HUES48 (cell line): ENCODE results near the gene SSTR3.

Experiments used
- H3K27ac ChIP-seq: one replicate; pipeline ENCODE4 v1.7.0; 2013; ENCODE audit warnings: low read depth, low read length, inconsistent platforms
- H3K27me3 ChIP-seq: 2 replicates; pipeline ENCODE4 v1.6.1; 2013; ENCODE audit warnings: mild to moderate bottlenecking, low read length; ENCODE audit not compliant: control insufficient read depth, insufficient read depth
- H3K36me3 ChIP-seq: 2 replicates; pipeline ENCODE4 v1.6.1; 2013; ENCODE audit warnings: low read length; ENCODE audit not compliant: control insufficient read depth, insufficient read depth
- H3K4me1 ChIP-seq: 2 replicates; pipeline ENCODE4 v1.6.1; 2013; ENCODE audit warnings: mild to moderate bottlenecking, low read length; ENCODE audit not compliant: control insufficient read depth, insufficient read depth
- H3K4me3 ChIP-seq: 2 replicates; pipeline ENCODE4 v1.5.1; 2013; ENCODE audit warnings: mild to moderate bottlenecking, low read depth, low read length
- H3K9ac ChIP-seq: 2 replicates; pipeline ENCODE4 v1.6.1; 2013; ENCODE audit warnings: mild to moderate bottlenecking, low read depth, low read length, moderate library complexity
- H3K9me3 ChIP-seq: 2 replicates; pipeline ENCODE4 v1.6.1; 2013; ENCODE audit warnings: low read length; ENCODE audit not compliant: control insufficient read depth, insufficient read depth

SSTR3 gene

GRCh38 chr22:37167176-37167980, 44.9 kb downstream of the SSTR3 start:
- Histone ChIP-seq H3K9ac (no peak overlapping the region), H3K4me1 (no peaks in the 10 kb centered on the region), H3K4me3 (no peak overlapping the region), H3K27me3 (no peaks in the 10 kb centered on the region; the same call in 1 of the 2 replicates), H3K9me3 (no peaks in the 10 kb centered on the region), H3K36me3 (no peaks in the 10 kb centered on the region), H3K27ac (no peak overlapping the region)

DNA sequence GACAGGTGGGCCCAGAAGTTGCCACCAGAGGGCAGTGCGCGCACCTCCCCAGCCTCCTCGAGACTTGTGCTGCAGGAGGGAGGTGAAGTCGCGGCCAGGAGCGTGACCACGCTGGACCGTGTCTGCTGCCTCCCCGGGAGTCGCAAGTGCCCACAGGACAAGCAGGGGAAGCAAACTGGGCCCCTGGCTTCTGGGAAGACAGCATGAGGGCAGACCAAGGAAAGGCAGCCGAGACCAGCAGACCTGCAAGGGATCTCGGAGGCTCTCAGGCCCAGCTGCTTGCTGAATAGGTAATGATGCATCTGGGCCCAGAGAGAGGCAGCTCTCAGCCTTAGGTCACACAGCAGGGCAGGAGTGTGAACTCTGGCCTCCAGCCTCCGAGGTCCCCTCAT, 45.6 kb downstream of the SSTR3 start:
- Histone ChIP-seq H3K27ac (no peak overlapping the region), H3K27me3 (no peaks in the 10 kb centered on the region; the same call in 1 of the 2 replicates), H3K4me1 (no peaks in the 10 kb centered on the region), H3K9me3 (no peaks in the 10 kb centered on the region), H3K4me3 (no peak overlapping the region), H3K36me3 (no peaks in the 10 kb centered on the region), H3K9ac (no peak overlapping the region)

GRCh38 chr22:37165940-37166674, 46.2 kb downstream of the SSTR3 start:
- H3K27me3 ChIP-seq: no peaks in the 10 kb centered on the region
- H3K4me1 ChIP-seq: no peaks in the 10 kb centered on the region
- H3K4me3 ChIP-seq: no peak overlapping the region
- peaks cover 3% of the 10 kb centered on the region; the same call in 1 of the 2 replicates for H3K9me3 ChIP-seq
- no peak overlapping the region for H3K9ac ChIP-seq
- H3K36me3 ChIP-seq: no peaks in the 10 kb centered on the region
- no peak overlapping the region for H3K27ac ChIP-seq

GRCh38 chr22:37165066-37165465, 47.2 kb downstream of the SSTR3 start:
- Histone ChIP-seq H3K36me3 (no peaks in the 10 kb centered on the region), H3K4me1 (no peaks in the 10 kb centered on the region), H3K9me3 (peaks cover 3% of the 10 kb centered on the region; the same call in 1 of the 2 replicates), H3K27me3 (no peaks in the 10 kb centered on the region), H3K27ac (no peak overlapping the region), H3K9ac (no peak overlapping the region), H3K4me3 (no peak overlapping the region)

- Histone ChIP-seq H3K27ac (no peak overlapping the region), H3K27me3 (no peaks in the 10 kb centered on the region)
Measured at GRCh38 chr22:37164505-37164887, 47.8 kb downstream of the SSTR3 start.

DNA sequence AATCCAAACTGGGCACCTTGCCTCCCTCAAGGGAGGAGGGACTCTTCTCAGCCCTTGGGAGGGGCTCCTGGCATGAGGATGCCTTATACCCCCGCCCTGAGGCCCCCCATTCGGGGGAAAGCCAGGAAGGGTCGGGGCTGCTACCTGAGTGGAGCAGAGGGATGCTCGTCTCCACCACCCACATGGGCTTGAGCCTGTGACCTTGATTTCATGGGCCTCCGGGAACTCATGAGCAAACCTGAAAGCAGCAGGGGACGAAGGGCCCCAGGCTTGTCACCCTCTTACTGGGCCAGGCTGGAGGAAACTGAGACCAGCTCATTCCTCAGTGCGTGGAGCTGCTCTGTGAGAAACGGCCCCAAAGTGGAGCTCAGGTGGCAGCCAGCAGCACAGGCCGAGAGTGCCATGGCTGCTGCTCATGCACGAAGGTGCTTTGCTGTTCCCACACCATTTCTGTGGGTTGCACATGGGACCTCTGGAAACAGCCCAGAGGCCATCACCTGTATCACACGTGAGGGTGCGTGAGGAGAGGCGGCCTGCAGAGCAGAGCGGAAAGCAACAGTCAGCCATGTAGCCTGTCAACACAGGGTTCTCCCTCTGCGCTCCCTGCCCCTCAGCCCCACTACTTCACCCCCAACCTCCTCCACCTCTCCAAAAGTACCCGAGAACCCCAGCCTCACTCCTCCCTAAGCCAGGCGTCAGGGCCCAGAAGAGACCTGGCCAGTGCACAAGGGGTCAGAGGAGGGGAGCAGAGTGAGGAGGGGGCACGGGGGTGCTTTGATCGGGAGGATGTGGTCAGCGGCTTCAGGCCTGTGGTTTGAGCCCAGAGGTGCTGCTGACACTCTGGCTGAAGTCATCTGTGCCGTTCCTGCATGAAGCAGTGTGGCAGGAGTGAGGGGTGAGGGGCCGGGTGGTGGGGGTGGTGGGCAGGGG, 48.4 kb downstream of the SSTR3 start:
- no peaks in the 10 kb centered on the region for H3K4me1 ChIP-seq

More at GRCh38 chr22:37164505-37164887, 47.8 kb downstream of the SSTR3 start:
- peaks cover 3% of the 10 kb centered on the region; the same call in 1 of the 2 replicates for H3K9me3 ChIP-seq
- no peak overlapping the region for H3K9ac ChIP-seq
- H3K36me3 ChIP-seq: no peaks in the 10 kb centered on the region
- no peak overlapping the region for H3K4me3 ChIP-seq
- H3K4me1 ChIP-seq: no peaks in the 10 kb centered on the region

GRCh38 chr22:37163096-37163489, 49.2 kb downstream of the SSTR3 start:
- Histone ChIP-seq H3K4me3 (no peak overlapping the region), H3K9ac (no peak overlapping the region), H3K4me1 (no peaks in the 10 kb centered on the region)

More for the DNA sequence above, 48.4 kb downstream of the SSTR3 start:
- no peaks in the 10 kb centered on the region for H3K27me3 ChIP-seq
- no peak overlapping the region for H3K4me3 ChIP-seq
- no peaks in the 10 kb centered on the region for H3K36me3 ChIP-seq
- H3K9me3 ChIP-seq: peaks cover 3% of the 10 kb centered on the region; the same call in 1 of the 2 replicates
- no peak overlapping the region for H3K9ac ChIP-seq
- H3K27ac ChIP-seq: no peak overlapping the region

GRCh38 chr22:37162221-37163095, 49.8 kb downstream of the SSTR3 start:
- H3K9me3 ChIP-seq: peaks cover 3% of the 10 kb centered on the region; the same call in 1 of the 2 replicates
- H3K4me1 ChIP-seq: no peaks in the 10 kb centered on the region
- no peaks in the 10 kb centered on the region for H3K27me3 ChIP-seq
- no peaks in the 10 kb centered on the region for H3K36me3 ChIP-seq
- H3K4me3 ChIP-seq: no peak overlapping the region
- H3K9ac ChIP-seq: no peak overlapping the region
- H3K27ac ChIP-seq: no peak overlapping the region

More at GRCh38 chr22:37163096-37163489, 49.2 kb downstream of the SSTR3 start:
- H3K9me3 ChIP-seq: peaks cover 3% of the 10 kb centered on the region; the same call in 1 of the 2 replicates
- H3K36me3 ChIP-seq: no peaks in the 10 kb centered on the region
- H3K27ac ChIP-seq: no peak overlapping the region
- H3K27me3 ChIP-seq: no peaks in the 10 kb centered on the region

DNA sequence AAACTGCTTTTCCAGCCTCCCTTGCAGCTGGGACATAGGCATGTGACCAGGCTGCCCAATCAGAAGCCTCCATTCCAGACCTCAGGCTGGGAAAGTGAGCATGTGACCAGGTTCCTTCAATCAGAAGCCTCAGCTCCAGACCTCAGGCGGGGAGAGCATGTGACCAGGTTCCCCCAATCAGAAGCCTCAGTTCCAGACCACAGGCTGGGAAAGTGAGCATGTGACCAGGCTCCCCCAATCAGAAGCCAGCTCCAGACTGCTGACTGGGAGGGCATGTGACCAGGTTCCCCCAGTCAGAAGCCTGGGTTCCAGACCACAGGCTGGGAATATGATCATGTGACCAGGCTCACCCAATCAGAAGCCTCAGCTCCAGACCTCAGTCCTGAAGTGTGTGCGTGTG, 50.8 kb downstream of the SSTR3 start:
- peaks cover 3% of the 10 kb centered on the region; the same call in 1 of the 2 replicates for H3K9me3 ChIP-seq
- H3K4me1 ChIP-seq: no peaks in the 10 kb centered on the region
- no peak overlapping the region for H3K27ac ChIP-seq
- no peak overlapping the region for H3K9ac ChIP-seq
- H3K36me3 ChIP-seq: no peaks in the 10 kb centered on the region
- H3K27me3 ChIP-seq: no peaks in the 10 kb centered on the region
- H3K4me3 ChIP-seq: no peak overlapping the region

GRCh38 chr22:37160027-37160426, 52.2 kb downstream of the SSTR3 start:
- H3K4me1 ChIP-seq: no peaks in the 10 kb centered on the region

More at GRCh38 chr22:37160027-37160426, 52.2 kb downstream of the SSTR3 start:
- Histone ChIP-seq H3K36me3 (no peaks in the 10 kb centered on the region), H3K27ac (no peak overlapping the region), H3K9me3 (peaks cover 3% of the 10 kb centered on the region; the same call in 1 of the 2 replicates), H3K9ac (no peak overlapping the region), H3K4me3 (no peak overlapping the region), H3K27me3 (no peaks in the 10 kb centered on the region)
